Stimulated activated CD8-positive, alpha-beta memory T cell treated with anti-CD3 and anti-CD28 coated beads, Interleukin-15, amount 100 ng/mL, for 48 hours (primary cell): Measurements from ENCODE around the gene NACAD.

Experiments
- DNase-seq, 2 donors: peaks; one replicate each; pipeline ENCODE4 v3.0.0-alpha.2; 2020; ENCODE audit warnings: low read depth in 2 of 2

Gene NACAD

GRCh38 chr7:45088821-45089340 is at the start of gene NACAD:
Gene NACAD (minus strand): TSS chr7:45088969. CDS start chr7:45088894, 75 bp downstream.
- DNase-seq: no peak

- DNase-seq: peak; percentile 16 to 40
Measured at GRCh38 chr7:45136106-45137060, 47.6 kb upstream of the NACAD start.

GRCh38 chr7:45133877-45134276 is 45.1 kb upstream of the NACAD start:
- no peak for DNase-seq

- no peak for DNase-seq
Measured at GRCh38 chr7:45133352-45133751, 44.6 kb upstream of the NACAD start.

GRCh38 chr7:45132708-45133320 is 44.0 kb upstream of the NACAD start:
- no peak for DNase-seq

GRCh38 chr7:45131891-45132290 is 43.1 kb upstream of the NACAD start:
- DNase-seq: no peak

GRCh38 chr7:45130910-45131309 is 42.1 kb upstream of the NACAD start:
- no peak for DNase-seq

GRCh38 chr7:45129906-45130305 is 41.1 kb upstream of the NACAD start:
- no peak for DNase-seq

- DNase-seq: no peak
Measured at GRCh38 chr7:45129181-45129800, 40.5 kb upstream of the NACAD start.

GRCh38 chr7:45126920-45127319 is 38.2 kb upstream of the NACAD start:
- no peak for DNase-seq

- no peak for DNase-seq
Measured at GRCh38 chr7:45126201-45126600, 37.4 kb upstream of the NACAD start.

GRCh38 chr7:45125193-45125904 is 36.6 kb upstream of the NACAD start:
- DNase-seq: no peak

GRCh38 chr7:45123913-45124710 is 35.3 kb upstream of the NACAD start:
- no peak for DNase-seq

GRCh38 chr7:45122975-45123860 is 34.4 kb upstream of the NACAD start:
- DNase-seq: no peak

GRCh38 chr7:45119550-45119949 is 30.8 kb upstream of the NACAD start:
- no peak for DNase-seq

- no peak for DNase-seq
Measured at GRCh38 chr7:45118889-45119331, 30.1 kb upstream of the NACAD start.

GRCh38 chr7:45118292-45118691 is 29.5 kb upstream of the NACAD start:
- DNase-seq: no peak

- no peak for DNase-seq
Measured at GRCh38 chr7:45117582-45117981, 28.8 kb upstream of the NACAD start.

GRCh38 chr7:45116048-45116447 is 27.3 kb upstream of the NACAD start:
- DNase-seq: no peak

- DNase-seq: no peak
Measured at GRCh38 chr7:45114926-45115325, 26.2 kb upstream of the NACAD start.
